Measurements from ENCODE around the gene SSH3.
"Not testable (repeated sequence)": the region's sequence is repeated elsewhere in the genome, so short reads cannot be mapped to it uniquely, and the experiment has no call there.

SSH3 gene, protein sequence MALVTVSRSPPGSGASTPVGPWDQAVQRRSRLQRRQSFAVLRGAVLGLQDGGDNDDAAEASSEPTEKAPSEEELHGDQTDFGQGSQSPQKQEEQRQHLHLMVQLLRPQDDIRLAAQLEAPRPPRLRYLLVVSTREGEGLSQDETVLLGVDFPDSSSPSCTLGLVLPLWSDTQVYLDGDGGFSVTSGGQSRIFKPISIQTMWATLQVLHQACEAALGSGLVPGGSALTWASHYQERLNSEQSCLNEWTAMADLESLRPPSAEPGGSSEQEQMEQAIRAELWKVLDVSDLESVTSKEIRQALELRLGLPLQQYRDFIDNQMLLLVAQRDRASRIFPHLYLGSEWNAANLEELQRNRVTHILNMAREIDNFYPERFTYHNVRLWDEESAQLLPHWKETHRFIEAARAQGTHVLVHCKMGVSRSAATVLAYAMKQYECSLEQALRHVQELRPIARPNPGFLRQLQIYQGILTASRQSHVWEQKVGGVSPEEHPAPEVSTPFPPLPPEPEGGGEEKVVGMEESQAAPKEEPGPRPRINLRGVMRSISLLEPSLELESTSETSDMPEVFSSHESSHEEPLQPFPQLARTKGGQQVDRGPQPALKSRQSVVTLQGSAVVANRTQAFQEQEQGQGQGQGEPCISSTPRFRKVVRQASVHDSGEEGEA

GRCh38 chr11:67303132-67303834 is at the start of gene SSH3:
TSS of gene SSH3 (plus strand) at chr11:67303530. CDS start at chr11:67303626, 96 bp downstream.
- in situ Hi-C loops (cut with MboI; ENCODE audit: low sequenced_read_pairs), result no loop called here

DNA sequence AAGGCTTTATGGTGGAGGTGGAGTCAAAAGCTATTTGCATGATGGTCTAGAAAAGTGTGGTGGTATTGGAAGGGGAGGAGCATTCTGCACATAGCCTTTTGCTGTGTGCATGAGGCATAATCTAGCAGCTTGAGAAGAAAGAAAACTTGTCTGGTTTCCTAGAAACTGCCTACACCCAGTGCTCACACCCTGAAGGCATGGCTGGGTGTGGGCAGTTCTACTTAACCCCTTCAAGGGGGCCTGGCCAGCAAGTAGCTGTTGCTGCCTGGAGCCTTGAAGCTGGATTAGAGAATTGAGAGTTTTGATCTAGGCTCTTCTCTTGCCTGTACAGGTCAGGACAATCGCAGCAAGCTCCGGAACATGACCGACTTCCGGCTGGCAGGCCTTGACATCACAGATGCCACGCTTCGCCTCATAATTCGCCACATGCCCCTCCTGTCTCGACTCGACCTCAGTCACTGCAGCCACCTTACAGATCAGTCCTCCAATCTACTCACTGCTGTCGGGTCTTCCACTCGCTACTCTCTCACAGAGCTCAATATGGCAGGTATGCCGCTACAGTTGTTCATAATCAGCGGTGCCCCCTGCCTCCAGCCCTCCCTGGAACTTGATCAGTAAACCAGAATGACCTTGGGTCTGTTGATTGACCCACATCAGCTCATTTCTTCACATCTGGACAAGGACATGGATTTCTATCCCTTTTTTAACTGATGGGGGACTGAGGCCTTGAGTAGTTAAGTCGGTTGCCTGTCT is 49.3 kb upstream of the SSH3 start:
- in situ Hi-C loops (cut with MboI; ENCODE audit: low sequenced_read_pairs), result no loop called here

- in situ Hi-C loops (cut with MboI; ENCODE audit: low sequenced_read_pairs), result no loop called here
Measured at GRCh38 chr11:67254798-67255197, 48.5 kb upstream of the SSH3 start.

- in situ Hi-C loops (cut with MboI; ENCODE audit: low sequenced_read_pairs), result no loop called here
Measured at GRCh38 chr11:67255353-67255752, 48.0 kb upstream of the SSH3 start.

GRCh38 chr11:67255864-67256263 is 47.5 kb upstream of the SSH3 start:
- in situ Hi-C loops (cut with MboI; ENCODE audit: low sequenced_read_pairs), result no loop called here

DNA sequence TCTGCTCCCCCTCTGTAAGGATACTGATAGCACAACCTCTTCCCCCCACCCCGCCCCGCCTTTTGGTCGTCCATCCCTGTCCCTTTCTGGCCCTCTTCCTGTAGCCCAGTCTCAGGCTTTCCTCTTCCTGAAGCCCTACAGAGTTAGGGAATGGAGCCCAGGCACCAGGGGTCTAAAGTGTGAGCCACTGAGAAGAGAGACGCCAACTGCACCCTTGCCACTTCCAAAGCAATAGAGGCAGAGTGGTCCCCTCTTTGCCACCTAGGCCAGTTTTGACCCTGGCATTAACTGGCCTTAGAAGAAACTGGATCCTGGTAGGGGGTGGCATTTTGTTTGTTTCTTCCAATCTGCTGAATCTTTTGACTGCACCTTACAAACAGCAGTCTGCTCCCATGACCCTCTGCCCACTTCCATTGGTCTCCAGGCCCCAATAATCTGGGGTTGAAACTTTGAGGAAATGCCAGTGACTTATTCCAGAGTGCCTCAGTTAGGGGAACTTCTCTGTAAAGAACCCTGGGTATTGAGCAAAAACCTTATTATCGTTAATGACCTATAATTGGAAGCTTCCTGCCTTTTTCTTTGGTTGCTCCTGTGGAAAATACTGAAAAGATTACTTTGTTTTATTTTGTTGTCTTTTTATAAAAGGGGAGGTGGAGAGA is 46.7 kb upstream of the SSH3 start:
- in situ Hi-C loops (cut with MboI; ENCODE audit: low sequenced_read_pairs), result no loop called here

GRCh38 chr11:67260406-67260805 is 42.9 kb upstream of the SSH3 start:
- in situ Hi-C loops (cut with MboI; ENCODE audit: low sequenced_read_pairs), result no loop called here

- in situ Hi-C loops (cut with MboI; ENCODE audit: low sequenced_read_pairs), result not testable (repeated sequence)
Measured at GRCh38 chr11:67260885-67261639, 42.3 kb upstream of the SSH3 start.

DNA sequence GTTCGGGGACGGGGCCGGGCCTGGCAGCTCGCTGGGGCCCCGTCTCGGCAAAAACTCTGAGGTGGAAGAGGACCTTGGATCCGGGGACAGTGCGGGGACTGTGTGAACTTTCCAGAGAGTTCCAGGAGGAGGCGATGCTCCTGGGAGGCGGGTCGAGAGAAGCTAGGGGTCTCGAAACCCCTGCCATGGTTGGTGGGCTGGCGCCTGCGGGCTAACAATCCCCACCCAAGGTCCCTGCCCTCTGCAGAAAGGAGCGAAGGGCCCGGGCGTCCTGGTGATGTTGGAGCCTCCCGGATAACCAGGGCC is 41.7 kb upstream of the SSH3 start:
- in situ Hi-C loops (cut with MboI; ENCODE audit: low sequenced_read_pairs), result no loop called here

DNA sequence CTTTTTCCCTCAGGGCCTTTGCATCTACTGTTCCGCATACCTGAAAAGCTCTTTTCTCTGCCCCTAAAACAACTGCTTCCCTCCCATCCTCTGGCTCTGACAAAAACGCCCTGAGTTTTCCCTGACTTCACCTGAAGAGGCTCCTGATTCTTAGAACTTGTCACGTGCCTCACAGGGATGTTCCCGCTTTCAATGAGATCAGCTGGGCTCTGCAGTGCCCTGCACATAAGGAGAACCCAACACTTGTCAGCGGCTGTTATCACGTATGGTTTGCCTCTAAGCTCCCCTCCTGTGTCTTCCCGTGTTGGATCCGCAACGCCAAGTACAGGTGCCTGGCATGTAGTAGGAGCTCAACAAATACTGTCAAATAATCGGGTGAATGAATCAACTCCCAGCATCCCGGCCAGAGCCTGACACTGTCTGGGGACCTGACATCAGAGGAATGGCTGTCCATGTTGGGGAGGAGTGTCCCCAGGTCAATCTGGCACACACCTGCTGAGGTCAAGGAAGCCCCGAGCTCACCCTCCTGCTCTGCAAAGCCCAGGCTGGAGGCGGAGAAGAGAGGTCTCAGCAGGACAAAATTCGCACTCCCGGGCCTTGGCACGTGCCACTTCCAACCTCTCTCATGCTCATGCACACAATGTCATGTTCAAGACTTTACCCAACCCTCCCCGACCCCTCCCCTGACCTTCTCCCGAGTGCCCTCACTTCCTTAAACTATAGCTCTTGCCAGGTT is 41.2 kb upstream of the SSH3 start:
- in situ Hi-C loops (cut with MboI; ENCODE audit: low sequenced_read_pairs), result no loop called here

- in situ Hi-C loops (cut with MboI; ENCODE audit: low sequenced_read_pairs), result no loop called here
Measured at GRCh38 chr11:67262731-67263675, 40.3 kb upstream of the SSH3 start.

DNA sequence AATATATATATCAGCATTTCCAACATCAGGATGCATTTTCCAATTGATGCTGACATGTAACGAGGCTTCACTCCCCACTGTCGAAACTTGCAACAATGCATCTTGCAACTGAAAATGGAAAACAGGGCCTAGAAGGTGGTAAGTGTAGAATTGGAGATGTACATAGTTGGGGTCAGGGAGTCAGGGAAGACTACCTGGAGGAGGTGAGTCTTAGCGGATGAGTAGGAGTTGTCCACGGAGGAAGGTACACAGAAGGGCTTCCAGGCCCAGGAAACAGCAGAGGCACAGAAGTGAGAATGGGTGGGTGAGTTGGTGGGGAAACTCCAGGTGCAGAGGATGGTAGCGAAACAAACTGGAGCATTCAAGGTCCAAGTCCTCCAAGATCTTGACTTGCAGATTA is 39.1 kb upstream of the SSH3 start:
- in situ Hi-C loops (cut with MboI; ENCODE audit: low sequenced_read_pairs), result no loop called here

DNA sequence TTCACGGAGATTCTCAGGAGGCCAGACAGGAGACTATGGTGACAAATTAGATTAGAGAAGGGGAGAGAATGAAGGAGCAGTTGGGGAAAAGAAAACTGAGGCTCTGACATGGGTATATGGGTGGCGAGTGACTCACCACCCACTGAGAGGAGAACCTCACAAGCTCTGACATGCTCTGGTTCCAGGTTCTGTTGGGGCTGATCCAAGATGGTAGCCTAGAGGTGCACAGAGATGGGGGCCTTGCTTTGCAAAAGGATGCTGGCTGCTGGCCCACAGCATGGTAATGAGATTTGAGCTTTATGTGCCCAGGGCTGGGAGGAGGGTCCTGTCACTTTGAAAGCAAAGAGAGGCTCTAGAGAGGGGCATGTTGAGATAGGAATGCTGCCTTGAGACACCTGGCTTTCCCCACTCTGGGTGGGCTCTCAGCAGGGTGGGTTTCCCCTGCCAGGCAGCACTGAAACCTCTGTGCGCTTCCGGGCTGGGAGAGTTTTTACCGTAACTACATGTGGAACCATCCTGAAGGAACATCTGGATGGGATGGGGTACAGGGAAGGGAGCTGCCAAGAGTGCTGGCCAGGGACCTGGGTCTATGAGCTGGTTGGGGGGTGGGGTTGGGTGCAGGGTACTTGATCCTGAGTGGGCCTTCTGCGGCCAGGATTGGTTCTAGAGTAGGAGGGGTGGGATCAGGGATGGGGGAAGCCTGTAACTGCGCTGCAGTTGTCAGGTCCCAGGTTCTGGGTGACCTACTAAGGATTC is 38.3 kb upstream of the SSH3 start:
- in situ Hi-C loops (cut with MboI; ENCODE audit: low sequenced_read_pairs), result no loop called here

DNA sequence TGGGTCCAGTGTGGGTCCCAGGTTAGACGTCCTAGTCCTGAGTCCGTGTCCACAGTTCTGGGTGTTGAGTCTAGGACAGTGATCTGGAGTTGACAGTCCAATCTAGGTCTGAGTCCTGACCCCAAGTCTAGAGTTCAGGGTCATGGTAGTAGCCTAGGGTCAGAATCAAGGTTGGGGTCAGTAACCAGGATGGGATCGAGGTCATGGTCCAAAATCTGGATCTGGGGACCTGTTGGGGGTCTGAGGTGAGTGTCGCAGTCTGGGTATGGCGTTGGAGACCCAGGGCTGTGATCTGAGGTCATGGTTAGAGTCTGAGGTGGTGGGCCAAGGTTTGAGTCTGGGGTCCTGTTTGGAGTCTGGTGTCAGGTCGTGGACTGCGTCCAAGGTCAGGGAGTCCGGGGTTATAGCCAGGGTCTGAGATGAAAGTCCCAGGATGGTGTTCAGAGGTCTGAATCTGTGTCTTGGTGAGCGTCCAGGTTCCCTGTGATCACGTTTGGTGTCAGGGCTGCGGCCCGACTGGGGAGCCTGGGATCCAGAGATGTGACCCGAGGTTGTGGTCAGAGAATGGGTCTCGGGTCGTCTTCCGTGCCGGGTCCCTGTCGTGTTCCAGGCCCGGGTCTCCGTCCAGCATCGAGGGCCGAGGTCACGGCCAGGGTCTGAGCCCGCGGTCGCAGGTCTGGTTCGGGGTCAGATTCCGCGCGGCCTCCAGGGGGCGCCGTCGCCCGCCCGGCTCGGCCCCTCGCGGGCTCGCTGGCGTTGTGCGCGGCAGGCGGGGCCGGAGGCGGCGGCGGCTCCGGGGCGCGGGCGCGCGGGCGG is 37.5 kb upstream of the SSH3 start:
- in situ Hi-C loops (cut with MboI; ENCODE audit: low sequenced_read_pairs), result no loop called here

GRCh38 chr11:67266449-67267187 is 36.7 kb upstream of the SSH3 start, which contains the start of gene GRK2:
TSS of gene GRK2 (plus strand) at chr11:67266473. CDS start at chr11:67266700, 227 bp downstream.
- in situ Hi-C loops (cut with MboI; ENCODE audit: low sequenced_read_pairs), result no loop called here
